Right ventricle myocardium inferior (tissue), 1 donor: ENCODE results near the gene GPLD1. TPM values are rescaled to one million over a fixed set of nuclear protein-coding genes. Genes with fewer than 3 reads are reported as not detected.

Experiments
- ATAC-seq: fragments of 200-7000 bp; cut with Tn5 transposase; one replicate; pipeline ENCODE4 v1.9.1; 2020; ENCODE audit warnings: mild to moderate bottlenecking, moderate library complexity
- DNase-seq: peaks from one replicate; pipeline ENCODE4 v3.0.0; 2021; ENCODE audit errors: missing footprints
- intact Hi-C: fragments of 100-400 bp; cut with DNase I; formaldehyde crosslinking; loops from one replicate; pipeline ENCODE4 v1.11.0; 2022
- total RNA-seq: library from RNA; stranded (reverse); fragmentation: NEBNext Ultra II Directional; extraction: Animal tissue kit (Norgen Biotek cat#: 25700); gene quantifications from one replicate; pipeline ENCODE4 v1.2.1, GENCODE V29; 2021
- donor health status: DM: no; HTN: yes; CAD: no; lungs with severe emphysema.

The GPLD1 gene
- total RNA-seq, 1 donor from 2014 or later = 1.1 TPM

DNA sequence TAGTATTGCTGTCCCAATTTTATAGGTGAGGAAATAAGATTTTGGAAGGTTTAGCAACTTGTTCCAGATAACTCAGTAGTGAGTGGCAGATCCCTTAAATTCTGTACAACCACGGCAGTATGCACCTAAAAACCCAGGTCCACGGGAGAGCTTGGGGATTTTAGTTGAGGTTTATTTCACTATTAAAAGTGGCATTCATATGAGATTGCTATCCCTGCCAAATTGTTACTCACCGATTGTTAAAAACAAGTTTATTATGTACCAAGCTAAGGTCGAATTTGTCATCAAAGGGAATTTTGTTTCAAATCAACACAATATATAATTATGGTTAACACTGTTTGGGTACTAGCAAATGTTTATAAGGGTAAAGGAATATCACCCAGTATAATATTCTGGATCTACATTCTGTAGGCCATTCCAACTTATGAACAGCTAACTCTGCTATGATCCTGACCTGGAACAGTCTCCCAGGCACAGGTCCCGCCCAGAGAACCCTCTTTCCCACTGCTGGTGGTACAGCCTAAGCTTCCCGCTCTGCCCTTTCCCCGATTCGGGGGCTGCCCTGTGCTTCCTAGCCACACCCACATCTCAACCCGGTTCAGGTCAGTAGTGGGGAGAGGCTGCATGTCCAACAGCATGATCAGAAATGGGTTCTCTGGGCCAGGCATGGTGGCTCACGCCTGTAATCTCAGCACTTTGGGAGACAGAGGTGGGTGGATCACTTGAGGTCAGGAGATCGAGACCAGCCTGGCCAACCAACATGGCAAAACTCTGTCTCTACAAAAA lies 24.9 kb downstream of the GPLD1 start:
- ATAC-seq (no peak), DNase-seq (no peak)
- intact Hi-C loops = no loop called here

DNA sequence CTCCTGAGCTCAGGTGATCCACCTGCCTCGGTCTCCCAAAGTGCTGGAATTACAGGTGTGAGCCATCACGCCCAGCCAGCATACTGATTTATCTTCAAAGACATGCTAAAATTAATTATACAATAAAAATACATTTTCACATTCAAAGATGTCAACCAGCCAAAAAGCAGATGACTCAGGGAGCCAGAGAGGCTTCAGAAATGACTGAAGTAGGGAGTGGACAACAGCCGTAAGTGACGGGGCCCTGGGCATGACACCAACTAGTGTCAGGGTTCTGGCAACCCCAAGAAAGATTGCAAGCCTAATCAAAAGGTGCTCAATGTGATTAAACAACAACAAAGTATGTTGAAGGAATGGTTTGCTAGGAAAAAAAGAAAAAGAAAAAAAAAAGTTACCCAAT lies 28.4 kb downstream of the GPLD1 start:
- intact Hi-C loops = no loop called here
- no peak for DNase-seq
- ATAC-seq = no peak

DNA sequence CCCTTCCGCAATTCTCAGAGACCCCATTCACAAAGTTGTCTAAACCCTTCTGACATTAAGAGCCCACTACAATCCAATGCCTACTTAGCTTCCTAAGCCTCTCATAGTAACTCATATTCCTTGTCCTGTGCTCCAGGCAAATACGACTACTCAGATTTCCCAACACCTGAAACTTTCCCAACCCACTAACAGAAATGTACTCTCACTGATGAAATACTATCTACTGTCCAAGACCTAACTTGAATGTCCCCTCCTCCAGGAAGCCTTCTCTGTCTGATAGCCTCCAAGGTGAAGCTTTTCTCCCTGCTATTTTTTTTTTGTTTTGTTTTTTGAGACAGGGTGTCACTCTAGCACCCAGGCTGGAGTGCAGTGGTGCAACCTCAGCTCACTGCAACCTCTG lies 30.4 kb downstream of the GPLD1 start:
- no peak for ATAC-seq
- DNase-seq = no peak
- intact Hi-C loops = no loop called here

DNA sequence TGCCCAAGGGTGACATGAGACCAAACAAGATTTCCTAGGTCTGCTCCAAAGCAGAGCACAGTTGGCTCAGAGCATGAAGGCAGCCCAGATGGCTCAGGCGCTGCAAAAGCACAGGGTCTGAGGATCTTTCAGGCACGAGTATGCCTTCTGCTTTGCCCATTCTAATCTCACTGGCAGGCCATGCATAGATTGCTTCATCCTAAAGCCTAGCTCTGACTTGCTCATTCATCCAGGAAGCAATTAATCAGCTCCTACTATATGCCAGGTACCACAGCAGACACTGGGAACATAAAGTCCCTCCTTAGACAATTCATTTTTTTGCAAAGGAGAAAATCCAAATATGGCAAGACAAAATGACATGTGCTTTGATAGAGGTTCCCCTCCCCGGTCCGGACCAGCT lies 31.2 kb downstream of the GPLD1 start:
- no peak for ATAC-seq
- no peak for DNase-seq
- intact Hi-C loops = no loop called here

DNA sequence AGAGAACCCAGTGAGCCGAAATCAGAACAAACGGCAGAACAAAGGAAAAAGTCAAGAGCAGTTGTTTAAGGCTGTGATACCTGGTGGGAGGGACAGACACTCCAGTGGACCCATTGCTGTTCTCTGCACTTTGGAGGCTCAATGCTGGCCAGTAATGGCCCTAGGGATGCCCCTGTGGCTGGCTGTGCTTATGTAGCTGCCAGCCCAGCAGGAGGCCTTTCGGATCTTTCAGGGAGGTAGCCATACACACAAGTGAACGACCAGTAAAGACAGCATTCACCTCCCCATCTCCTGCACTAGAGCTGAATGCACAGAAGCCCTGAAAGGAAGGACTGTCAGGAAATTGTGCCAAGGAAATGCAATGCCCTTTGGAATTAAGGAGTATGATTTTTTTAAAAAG lies 34.3 kb downstream of the GPLD1 start:
- ATAC-seq (no peak), DNase-seq (no peak)
- intact Hi-C loops = no loop called here

DNA sequence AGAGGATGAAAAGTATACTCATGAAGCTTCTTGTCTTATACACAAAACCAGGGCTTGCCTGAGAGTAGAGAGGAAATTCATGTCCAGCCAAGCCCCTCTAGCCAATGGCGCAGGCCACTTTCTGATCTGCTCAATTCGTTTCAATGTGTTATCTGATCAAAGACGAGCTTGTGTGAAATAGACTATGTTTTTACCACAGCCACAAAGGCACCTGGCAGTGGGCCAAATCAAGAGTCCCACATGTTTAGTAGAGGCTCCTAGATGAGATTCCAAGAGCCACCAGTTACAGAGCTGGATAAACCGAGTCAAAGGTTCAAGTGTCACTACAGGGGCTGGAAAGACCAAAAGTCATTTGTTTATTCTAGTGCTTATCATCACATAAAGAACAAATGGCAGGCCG lies 34.9 kb downstream of the GPLD1 start:
- intact Hi-C loops = no loop called here
- no peak for ATAC-seq
- no peak for DNase-seq

DNA sequence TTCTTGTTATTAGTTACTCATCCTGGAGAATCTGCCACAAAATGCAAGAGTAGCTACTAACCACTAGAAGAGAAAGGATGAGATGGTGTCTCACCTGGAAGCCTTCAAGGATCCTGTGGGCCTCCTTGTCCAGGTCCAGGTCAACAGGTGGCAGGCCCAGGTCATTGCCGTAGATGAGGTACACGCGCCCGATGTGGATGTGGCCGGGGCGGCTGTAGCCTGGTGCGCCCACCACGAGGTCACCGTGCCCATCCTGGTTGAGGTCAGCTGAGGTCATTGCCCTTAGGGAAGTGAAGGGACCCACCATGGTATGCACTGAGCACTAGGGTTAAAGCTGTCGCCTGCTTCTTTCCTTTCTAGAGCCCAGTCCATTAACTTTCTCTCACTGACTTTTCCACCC lies 35.5 kb downstream of the GPLD1 start:
- DNase-seq (no peak), ATAC-seq (no peak)
- intact Hi-C loops = no loop called here

DNA sequence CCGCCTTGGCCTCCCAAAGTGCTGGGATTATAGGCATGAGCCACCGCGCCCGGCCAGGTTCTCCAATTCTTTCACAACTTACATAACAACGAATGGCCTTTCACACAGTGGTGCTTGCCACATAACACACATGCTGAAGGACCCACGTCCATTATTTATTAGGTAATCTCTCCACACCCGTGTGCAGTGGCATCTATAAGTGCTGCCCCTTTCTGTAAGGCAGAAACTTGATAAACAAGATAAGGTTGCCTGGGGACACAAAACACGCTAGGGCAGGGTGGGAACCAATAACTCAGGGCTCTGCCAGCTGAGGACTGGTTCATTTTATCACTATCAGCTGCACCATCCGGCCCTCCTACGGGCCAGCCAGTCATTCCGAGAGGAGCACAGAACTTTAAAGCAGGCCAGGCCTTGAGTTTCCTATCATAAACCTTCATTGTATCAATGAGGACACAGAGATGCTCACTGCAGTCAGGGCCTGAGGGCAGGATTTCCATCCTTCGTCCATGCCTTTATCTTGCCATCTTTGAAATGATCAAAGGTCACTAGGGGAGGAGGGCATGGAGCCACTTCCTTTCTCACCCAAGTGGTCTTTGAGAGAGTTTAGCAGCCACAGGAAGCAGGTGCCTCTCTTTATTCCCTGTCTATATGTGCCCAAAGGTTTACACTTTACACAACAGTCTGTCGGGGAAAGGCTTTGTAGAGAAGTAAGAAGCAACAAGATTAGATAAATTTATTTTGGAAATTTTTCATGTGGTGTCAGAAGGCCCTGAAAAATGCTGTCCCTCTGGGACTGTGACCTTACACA lies 37.6 kb downstream of the GPLD1 start:
- peak; percentile 50 for ATAC-seq
- no peak for DNase-seq
- intact Hi-C loops = no loop called here

DNA sequence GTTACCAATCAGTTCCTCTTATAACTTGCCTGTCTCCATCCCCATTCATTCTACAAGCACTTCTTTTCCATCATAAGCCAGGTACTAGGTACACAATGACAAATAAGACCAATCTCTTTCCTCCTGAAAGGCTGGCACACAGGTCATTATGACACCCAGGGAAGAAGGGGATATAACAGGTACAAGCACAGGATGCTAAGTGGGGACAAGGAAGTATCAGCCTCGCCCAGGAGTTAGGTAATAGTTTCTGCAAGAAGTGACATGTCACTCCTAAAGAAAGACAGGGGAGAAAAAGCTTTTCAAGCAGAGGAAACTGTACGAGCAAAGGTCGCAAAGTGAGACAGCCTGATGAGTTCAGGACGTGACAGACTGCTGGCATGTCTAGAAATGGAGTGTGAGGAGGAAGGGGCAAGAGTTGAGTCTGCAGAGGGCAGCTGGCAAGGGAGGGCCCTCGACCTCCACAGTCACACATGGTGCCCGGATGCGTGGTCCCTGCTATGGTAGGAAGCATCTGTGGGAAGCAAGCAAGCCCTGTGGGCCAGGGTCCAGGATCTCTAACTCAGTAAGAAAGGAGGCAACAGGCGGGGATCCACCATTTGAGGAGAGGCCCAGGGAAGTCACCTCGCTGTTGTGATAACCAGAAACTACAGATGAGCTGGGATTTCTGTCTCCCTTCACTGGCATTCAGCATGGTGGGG lies 40.4 kb downstream of the GPLD1 start:
- ATAC-seq (no peak), DNase-seq (no peak)
- intact Hi-C loops = no loop called here

DNA sequence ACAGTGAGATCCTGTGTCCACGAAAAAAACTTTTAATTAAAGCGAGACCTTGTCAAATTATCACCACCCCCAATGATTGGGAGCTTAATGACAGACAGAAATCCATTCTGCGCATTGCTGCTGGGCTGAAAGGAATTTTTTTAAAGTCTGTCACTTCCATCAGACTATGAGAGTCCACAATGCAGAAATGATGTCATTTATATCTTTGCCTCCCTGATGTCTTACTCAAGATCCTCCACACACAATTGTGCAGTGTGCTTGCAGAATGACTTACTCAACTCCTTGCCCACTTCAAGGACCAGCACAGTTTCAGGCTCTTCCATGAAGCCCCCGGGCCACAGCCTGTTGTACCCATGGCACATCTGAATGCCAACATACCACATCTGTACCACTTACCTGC lies 41.0 kb downstream of the GPLD1 start:
- intact Hi-C loops = no loop called here

DNA sequence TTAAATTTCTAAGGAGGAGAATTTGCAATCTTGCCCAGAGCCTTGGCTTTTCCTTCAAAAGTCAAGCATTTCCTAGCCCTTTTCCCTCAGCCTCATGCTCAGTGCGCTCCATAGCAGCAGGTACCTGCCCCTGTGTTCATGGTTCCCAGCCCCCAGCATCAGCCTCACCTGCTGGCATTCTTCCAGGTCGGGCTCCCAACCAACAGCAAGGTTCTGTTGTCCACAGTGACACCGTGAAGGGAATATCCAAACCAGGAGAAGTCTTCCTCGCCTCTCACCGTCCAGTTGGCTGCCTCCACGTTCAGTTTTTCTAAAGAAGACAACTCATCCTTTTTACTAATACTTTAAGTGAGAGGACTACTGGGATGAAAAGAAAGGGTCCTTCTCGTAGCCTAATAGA lies 42.7 kb downstream of the GPLD1 start:
- DNase-seq (no peak), ATAC-seq (no peak)
- intact Hi-C loops = no loop called here

More for the DNA sequence above, 41.0 kb downstream of the GPLD1 start:
- DNase-seq = no peak
- ATAC-seq = no peak

DNA sequence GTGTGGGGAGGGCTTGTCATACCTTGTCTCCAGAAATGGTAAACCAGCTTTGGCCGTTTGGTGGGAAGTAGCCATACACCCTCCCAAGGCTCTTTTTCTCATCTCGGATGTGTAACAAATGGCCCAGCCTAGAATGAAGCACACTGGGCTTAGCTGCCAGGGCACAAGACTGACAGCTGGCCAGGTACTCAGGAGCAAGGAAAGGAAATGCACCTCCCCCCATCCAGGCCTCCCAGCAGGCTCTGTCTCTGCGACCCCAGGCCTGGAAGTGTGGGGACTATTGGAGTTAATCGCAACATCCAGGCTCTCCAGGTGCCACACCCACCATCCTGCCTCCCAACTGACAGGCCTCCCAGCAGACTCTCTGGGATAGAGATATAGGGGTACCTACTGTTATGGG lies 43.7 kb downstream of the GPLD1 start:
- intact Hi-C loops = no loop called here
- no peak for ATAC-seq
- DNase-seq = no peak

DNA sequence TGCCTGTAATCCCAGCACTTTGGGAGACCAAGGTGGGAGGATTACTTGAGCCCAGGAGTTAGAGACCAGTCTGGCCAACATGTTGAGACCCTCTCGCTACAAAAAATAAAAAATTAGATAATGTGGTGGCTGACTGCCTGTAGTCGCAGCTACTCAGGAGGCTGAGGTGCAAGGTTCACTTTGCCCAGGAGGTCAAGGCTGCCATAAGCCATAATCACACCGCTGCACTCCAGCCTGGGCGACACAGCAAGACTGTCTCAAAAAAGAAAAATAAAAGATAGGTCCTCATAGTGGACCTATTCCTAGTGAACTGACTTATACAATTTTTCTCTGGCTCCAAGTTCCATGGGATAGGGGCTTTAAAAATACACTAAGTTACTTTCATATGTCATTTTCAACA lies 44.8 kb downstream of the GPLD1 start:
- intact Hi-C loops = no loop called here
- DNase-seq (no peak), ATAC-seq (no peak)

DNA sequence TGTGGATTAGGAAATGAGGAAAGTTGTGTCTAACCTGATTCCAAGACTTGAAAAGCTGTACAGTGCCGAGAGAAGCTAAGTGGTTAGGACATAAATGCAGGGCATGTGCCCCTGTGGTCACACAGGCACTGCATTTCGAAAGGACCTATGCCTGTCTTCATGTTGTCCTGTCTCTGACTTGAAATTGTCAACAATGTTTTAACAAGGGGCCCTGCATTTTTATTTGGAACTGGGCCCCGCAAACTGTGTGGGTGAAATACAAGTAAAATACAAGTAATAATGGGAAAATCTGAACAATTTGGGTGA lies 47.8 kb downstream of the GPLD1 start:
- DNase-seq (no peak), ATAC-seq (no peak)
- intact Hi-C loops = no loop called here

DNA sequence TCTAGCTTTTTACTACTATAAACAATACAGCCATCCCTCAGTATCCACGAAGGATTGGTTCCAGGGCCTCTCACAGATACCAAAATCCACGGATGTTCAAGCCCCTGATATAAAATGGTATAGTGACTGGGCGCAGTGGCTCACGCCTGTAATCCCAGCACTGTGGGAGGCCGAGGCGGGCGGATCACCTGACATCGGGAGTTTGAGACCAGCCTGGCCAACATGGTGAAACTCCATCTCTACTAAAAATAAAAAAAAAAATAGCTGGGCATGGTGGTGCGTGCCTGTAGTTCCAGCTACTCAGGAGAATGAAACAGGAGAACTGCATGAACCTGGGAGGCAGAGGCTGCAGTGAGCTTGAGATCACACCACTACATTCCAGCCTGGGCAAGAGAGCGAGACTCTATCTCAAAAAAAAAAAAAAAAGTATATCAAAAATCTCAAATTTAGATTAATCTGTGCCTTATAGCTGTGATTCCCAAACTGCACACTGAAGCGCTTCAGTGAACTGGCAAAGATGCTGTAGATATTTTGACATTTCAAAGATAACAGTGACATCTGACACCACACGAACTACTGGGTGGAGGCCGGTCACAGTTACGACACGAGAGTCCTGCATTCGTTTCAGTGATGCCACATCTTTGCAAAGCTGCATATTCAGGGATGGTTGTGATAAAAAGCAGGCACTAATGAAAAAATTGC lies 48.3 kb downstream of the GPLD1 start:
- ATAC-seq = no peak
- no peak for DNase-seq
- intact Hi-C loops = no loop called here

DNA sequence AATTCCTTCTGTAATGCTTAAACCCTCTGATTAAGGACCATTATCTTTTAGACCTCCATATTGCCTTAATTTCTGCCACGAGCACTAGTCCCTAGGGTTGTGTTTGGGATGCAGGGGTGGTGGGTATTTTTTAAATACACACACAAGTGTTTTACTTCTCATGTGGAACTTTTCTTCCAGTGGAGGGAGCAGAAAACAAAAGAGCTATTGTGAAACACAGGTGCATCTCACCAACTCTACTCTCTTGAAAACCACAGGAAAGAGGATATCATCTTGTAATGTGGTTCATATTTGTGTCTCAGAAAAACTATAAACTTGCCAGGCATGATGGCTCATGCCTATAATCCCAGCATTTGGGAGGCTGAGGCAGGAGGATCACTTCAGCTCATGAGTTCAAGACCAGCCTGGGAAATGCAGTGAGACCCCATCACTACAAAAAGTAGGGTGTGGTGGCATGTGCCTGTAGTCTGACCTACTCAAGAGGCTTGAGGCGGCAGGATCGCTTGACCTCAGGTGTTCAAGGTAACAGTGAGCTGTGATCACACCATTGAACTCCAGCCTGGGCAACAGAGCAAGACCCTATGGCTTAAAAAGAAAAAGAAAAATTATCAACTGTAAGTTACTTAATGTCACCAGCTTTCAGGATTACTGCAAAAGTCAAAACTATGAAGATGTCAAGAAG lies 49.4 kb downstream of the GPLD1 start:
- intact Hi-C loops = no loop called here
- DNase-seq = no peak
- ATAC-seq = no peak

DNA sequence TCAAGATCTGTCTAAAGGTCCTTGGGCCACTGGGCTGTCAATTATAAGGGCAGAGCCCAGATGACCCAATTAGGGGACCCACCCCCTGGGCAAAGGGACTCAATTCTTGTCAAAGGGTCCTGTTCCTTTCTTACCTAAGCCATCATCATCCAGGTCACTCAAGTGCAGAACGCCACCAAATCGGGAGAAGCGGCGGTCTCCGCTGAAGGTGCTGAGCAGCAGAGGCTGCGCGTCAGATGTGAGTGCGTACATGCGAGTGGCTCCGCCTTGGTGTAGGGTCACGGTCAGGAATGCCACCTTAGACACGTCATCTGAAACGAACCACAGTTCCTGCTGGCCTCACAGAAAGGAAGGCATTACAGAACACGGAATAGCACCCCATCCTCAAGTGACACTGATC lies 52.4 kb downstream of the GPLD1 start:
- ATAC-seq (no peak), DNase-seq (no peak)
- intact Hi-C loops = no loop called here

DNA sequence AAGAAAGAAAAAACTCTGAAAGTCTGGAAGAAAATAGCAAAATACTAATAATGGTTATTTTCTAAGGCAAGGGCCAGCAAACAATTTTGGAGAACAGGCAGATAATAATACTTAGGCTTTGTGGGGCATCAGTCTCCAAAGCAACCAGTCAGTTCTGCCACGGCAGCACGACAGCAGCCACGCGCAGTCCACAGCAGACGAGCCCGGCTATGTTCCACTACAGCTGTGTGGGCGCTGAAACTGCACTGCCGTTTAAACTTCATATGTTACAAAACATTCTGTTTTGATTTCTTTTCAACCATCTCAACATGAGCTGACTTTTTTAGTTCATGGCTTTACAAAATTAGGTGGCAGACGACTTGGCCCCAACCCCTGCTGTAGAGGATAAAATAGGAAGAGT lies 56.8 kb downstream of the GPLD1 start:
- ATAC-seq = no peak
- intact Hi-C loops = no loop called here

DNA sequence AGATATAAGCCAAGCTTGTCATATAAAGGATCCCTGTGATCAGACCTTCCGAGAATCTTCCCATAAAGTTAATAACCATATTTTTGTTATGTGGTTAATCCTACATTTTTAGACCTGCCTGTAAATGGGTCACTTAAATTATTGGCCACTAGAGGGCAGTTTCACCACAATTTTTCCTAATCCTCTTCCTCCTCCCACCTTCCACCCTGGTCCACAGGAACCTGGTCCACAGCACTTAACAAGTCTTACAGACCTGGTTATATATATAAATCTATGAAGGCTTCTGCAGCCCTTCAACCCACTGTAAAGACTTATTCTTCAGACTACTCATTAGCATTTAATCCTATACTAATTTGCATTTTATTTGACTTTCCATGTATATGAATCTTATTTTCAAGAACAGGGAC lies 58.3 kb downstream of the GPLD1 start:
- no peak for DNase-seq
- intact Hi-C loops = no loop called here
- peak; percentile 51 for ATAC-seq

More for the DNA sequence above, 56.8 kb downstream of the GPLD1 start:
- no peak for DNase-seq
